ENCODE results near the gene HBS1L. TPM values are rescaled to one million over a fixed set of nuclear protein-coding genes. Genes with fewer than 3 reads are reported as not detected.
A peak's percentile ranks its signal among the peaks of the same experiment; 100 is the strongest.

The HBS1L gene
- total and polyA plus RNA-seq, 7 experiments from 2014 or later = 61.4 to 112 (median 81.0) TPM

DNA sequence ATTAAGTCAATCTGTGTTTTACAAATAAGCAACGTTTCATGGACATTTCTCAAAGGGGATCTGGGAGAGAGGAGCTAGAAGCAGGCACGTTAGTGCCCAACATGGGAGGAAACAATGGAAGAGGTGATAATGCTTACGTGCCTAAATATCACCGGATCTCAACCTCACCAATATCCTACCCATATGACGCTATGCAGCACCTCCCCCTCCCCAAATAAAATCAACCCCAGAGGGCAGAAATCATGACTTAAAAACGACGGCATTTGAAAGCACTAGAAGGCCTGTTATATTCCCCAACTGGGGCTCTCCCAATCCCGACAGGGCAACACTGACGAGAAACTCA is 425 bp downstream of the HBS1L start:
- peaks cover 21 to 54% (median 48%) of the 10 kb centered on the region in 7 donors for H3K4me1 Mint-ChIP-seq
- peak overlapping the region; percentile 97 to 100 (median 98) for H3K27ac Mint-ChIP-seq
- Histone ChIP-seq H3K27ac (ENCODE audit: low read depth, low read length) (peak overlapping the region; percentile 97), H3K4me1 (ENCODE audit: control insufficient read depth in 2 of 2, insufficient read depth in 2 of 2, low read length in 2 of 2) (peaks cover 10 to 13% of the 10 kb centered on the region in 2 donors), H3K9me3 (ENCODE audit: control insufficient read depth in 2 of 3, low read length in 3 of 3) (no peaks in the 10 kb centered on the region), H3K27me3 (ENCODE audit: control insufficient read depth in 2 of 2, insufficient read depth in 2 of 2, low read length in 2 of 2) (no peaks in the 10 kb centered on the region), H3K36me3 (ENCODE audit: control insufficient read depth in 2 of 3, insufficient read depth in 3 of 3, low read length in 3 of 3) (peaks cover 0 to 8% (median 4%) of the 10 kb centered on the region in 3 experiments), H3K4me3 (ENCODE audit: low read length) (peak overlapping the region; percentile 96)
- ATAC-seq = peak; percentile 12
- peaks cover 4 to 19% (median 13%) of the 10 kb centered on the region in 5 donors for H3K36me3 Mint-ChIP-seq
- peaks cover 0 to 3% (median 0%) of the 10 kb centered on the region in 5 donors for H3K27me3 Mint-ChIP-seq
- intact Hi-C loops (cut with micrococcal nuclease) = loop anchor here (1.0 to 5.0 kb wide), 16 partner anchors 21 to 1235 kb away; partner anchors contain the start of genes AHI1 (in 1 of the 2) and BCLAF1 (in 1 of the 2)
- H3K9me3 Mint-ChIP-seq = peaks cover 0 to 4% (median 0%) of the 10 kb centered on the region in 11 donors
- peak in 1 of 9 donors; percentile 39 for DNase-seq
- H3K4me3 Mint-ChIP-seq = peak overlapping the region; percentile 89 to 100 (median 97)
- CTCF ChIA-PET = interaction anchor here (1.0 to 2.9 kb wide), 6 partner anchors 8 to 130 kb away, joined by 3 to 18 read pairs (median 6); no protein-coding TSS in a partner anchor
- POLR2A ChIA-PET = interaction anchor here (0.8 to 3.9 kb wide), 23 partner anchors 8 to 1236 kb away, joined by 3 to 52 read pairs (median 8); partner anchors contain the start of genes BCLAF1 and MYB

DNA sequence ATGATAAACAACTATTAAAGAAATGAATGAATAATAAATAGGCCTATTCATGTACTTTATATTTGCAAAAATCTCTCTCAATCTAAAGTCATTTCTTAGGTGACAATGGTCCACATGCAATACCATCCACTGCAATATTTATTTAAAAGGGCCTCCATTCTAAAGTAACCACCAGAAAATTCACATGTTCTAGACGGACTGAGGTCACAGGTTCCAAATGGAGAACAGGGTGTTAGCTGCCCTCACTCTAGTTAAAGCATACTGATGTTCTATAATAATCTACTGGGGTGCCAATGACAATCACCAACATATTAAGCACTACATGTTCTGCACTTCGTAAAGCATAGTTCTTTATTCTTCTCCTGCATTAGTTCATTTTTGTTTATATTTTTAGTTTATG is 1.2 kb downstream of the HBS1L start:
- POLR2A ChIA-PET = interaction anchor here (1.1 to 3.9 kb wide), 7 partner anchors 10 to 124 kb away, joined by 3 to 25 read pairs (median 8); no protein-coding TSS in a partner anchor
- peaks cover 0 to 12% (median 4%) of the 10 kb centered on the region in 3 experiments for H3K36me3 ChIP-seq (ENCODE audit: control insufficient read depth in 2 of 3, insufficient read depth in 3 of 3, low read length in 3 of 3)
- H3K27me3 ChIP-seq (ENCODE audit: control insufficient read depth in 2 of 2, insufficient read depth in 2 of 2, low read length in 2 of 2) = no peaks in the 10 kb centered on the region
- peak overlapping the region; percentile 96 for H3K4me3 ChIP-seq (ENCODE audit: low read length)
- H3K4me1 Mint-ChIP-seq = peaks cover 26 to 62% (median 54%) of the 10 kb centered on the region in 7 donors
- peak overlapping the region; percentile 89 to 100 (median 97) for H3K4me3 Mint-ChIP-seq
- H3K9me3 Mint-ChIP-seq = peaks cover 0 to 4% (median 0%) of the 10 kb centered on the region in 11 donors
- H3K4me1 ChIP-seq (ENCODE audit: control insufficient read depth in 2 of 2, insufficient read depth in 2 of 2, low read length in 2 of 2) = peaks cover 10 to 13% of the 10 kb centered on the region in 2 donors
- CTCF ChIA-PET = interaction anchor here (1.0 to 1.1 kb wide), 2 partner anchors 8 to 90 kb away, joined by 3 to 4 read pairs; no protein-coding TSS in a partner anchor
- intact Hi-C loops (cut with micrococcal nuclease) = loop anchor here (2.0 to 5.0 kb wide), 2 partner anchors 74 to 83 kb away; no protein-coding TSS in a partner anchor
- peaks cover 0 to 3% (median 0%) of the 10 kb centered on the region in 5 donors for H3K27me3 Mint-ChIP-seq
- no peaks in the 10 kb centered on the region for H3K9me3 ChIP-seq (ENCODE audit: control insufficient read depth in 2 of 3, low read length in 3 of 3)
- H3K27ac Mint-ChIP-seq = peak overlapping the region; percentile 97 to 100 (median 98)
- peaks cover 8 to 27% (median 20%) of the 10 kb centered on the region in 5 donors for H3K36me3 Mint-ChIP-seq
- no peak for ATAC-seq
- DNase-seq = no peak
- peak overlapping the region; percentile 97 for H3K27ac ChIP-seq (ENCODE audit: low read depth, low read length)

DNA sequence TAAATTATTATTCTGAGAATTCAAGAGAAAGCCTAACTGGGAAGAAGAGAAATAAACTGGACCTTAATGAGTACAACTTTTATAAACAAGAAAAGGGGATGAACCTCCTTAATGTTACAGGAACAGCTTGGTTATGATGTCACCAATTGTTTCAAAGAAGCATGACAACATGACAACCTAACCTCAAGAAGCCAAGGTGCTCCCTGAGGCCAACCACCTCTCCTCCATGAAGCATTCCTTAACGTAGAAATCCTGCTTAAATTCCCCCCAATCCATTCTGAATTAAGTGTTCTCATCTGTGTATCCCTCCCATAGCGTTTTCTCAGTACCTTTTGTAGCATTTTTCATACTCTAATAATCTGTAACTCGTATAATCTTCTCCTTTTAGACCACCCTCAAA is 1.7 kb downstream of the HBS1L start:
- peak overlapping the region; percentile 63 to 100 (median 98) for H3K27ac Mint-ChIP-seq

DNA sequence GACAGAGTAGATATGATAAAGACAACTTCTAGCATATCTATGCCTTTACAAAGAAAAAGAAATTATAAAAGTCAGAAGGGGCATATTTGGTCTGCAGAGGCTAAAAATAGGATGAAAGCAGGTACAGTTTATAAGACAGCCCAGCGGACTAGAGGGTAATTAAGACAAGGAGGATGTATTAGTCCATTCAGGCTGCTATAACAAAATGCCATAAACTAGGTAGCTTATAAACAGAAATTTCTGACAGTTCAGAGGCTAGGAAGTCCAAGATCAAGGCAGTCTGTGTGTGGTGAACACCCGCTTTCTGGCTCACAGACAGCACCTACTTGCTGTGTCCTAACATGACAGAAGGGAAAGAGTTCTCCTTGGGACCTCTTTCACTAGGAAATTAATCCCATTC is 5.7 kb downstream of the HBS1L start:
- ATAC-seq (no peak), DNase-seq (no peak)
- no peaks in the 10 kb centered on the region for H3K27me3 ChIP-seq (ENCODE audit: control insufficient read depth in 2 of 2, insufficient read depth in 2 of 2, low read length in 2 of 2)
- no peak overlapping the region for H3K4me3 ChIP-seq (ENCODE audit: low read length)
- peaks cover 19 to 42% of the 10 kb centered on the region in 2 donors for H3K4me1 ChIP-seq (ENCODE audit: control insufficient read depth in 2 of 2, insufficient read depth in 2 of 2, low read length in 2 of 2)
- ChIA-PET POLR2A (interaction anchor here (0.5 to 1.6 kb wide), 4 partner anchors 54 to 449 kb away, joined by 3 to 4 read pairs (median 4); no protein-coding TSS in a partner anchor), CTCF (interaction anchor here (0.9 to 1.2 kb wide), 2 partner anchors 38 to 93 kb away, joined by 3 read pairs; no protein-coding TSS in a partner anchor)
- peak overlapping the region in 3 of 10 donors; percentile 15 to 56 (median 20) for H3K4me3 Mint-ChIP-seq
- H3K36me3 ChIP-seq (ENCODE audit: control insufficient read depth in 2 of 3, insufficient read depth in 3 of 3, low read length in 3 of 3) = peaks cover 4 to 19% (median 4%) of the 10 kb centered on the region in 3 experiments
- no peaks in the 10 kb centered on the region for H3K9me3 Mint-ChIP-seq
- peaks cover 43 to 87% (median 78%) of the 10 kb centered on the region in 7 donors for H3K4me1 Mint-ChIP-seq
- H3K36me3 Mint-ChIP-seq = peaks cover 9 to 32% (median 31%) of the 10 kb centered on the region in 5 donors
- no peak overlapping the region for H3K27ac ChIP-seq (ENCODE audit: low read depth, low read length)
- H3K27ac Mint-ChIP-seq = peak overlapping the region in 6 of 9 donors; percentile 10 to 89 (median 59)
- no peaks in the 10 kb centered on the region for H3K9me3 ChIP-seq (ENCODE audit: control insufficient read depth in 2 of 3, low read length in 3 of 3)
- intact Hi-C loops (cut with micrococcal nuclease) = loop anchor here in 1 of 2 donors (10.0 kb wide), 1 partner anchor 376 kb away; no protein-coding TSS in a partner anchor
- H3K27me3 Mint-ChIP-seq = no peaks in the 10 kb centered on the region

More for the DNA sequence above, 1.7 kb downstream of the HBS1L start:
- peaks cover 2 to 16% (median 4%) of the 10 kb centered on the region in 3 experiments for H3K36me3 ChIP-seq (ENCODE audit: control insufficient read depth in 2 of 3, insufficient read depth in 3 of 3, low read length in 3 of 3)
- intact Hi-C loops (cut with micrococcal nuclease) = loop anchor here (2.0 to 5.0 kb wide), 2 partner anchors 74 to 84 kb away; no protein-coding TSS in a partner anchor
- no peaks in the 10 kb centered on the region for H3K27me3 ChIP-seq (ENCODE audit: control insufficient read depth in 2 of 2, insufficient read depth in 2 of 2, low read length in 2 of 2)
- ChIA-PET POLR2A (interaction anchor here (1.5 kb wide), 1 partner anchor 9 kb away, joined by 5 read pairs; no protein-coding TSS in a partner anchor), CTCF (no interaction called here)
- H3K9me3 Mint-ChIP-seq = peaks cover 0 to 4% (median 0%) of the 10 kb centered on the region in 11 donors
- peak overlapping the region; percentile 97 for H3K27ac ChIP-seq (ENCODE audit: low read depth, low read length)
- H3K4me3 Mint-ChIP-seq = peak overlapping the region; percentile 77 to 100 (median 96)
- H3K9me3 ChIP-seq (ENCODE audit: control insufficient read depth in 2 of 3, low read length in 3 of 3) = no peaks in the 10 kb centered on the region
- peaks cover 13 to 16% of the 10 kb centered on the region in 2 donors for H3K4me1 ChIP-seq (ENCODE audit: control insufficient read depth in 2 of 2, insufficient read depth in 2 of 2, low read length in 2 of 2)
- DNase-seq = no peak
- H3K4me1 Mint-ChIP-seq = peaks cover 30 to 66% (median 59%) of the 10 kb centered on the region in 7 donors
- H3K36me3 Mint-ChIP-seq = peaks cover 8 to 31% (median 24%) of the 10 kb centered on the region in 5 donors
- ATAC-seq = no peak
- peaks cover 0 to 3% (median 0%) of the 10 kb centered on the region in 5 donors for H3K27me3 Mint-ChIP-seq
- peak overlapping the region; percentile 96 for H3K4me3 ChIP-seq (ENCODE audit: low read length)

DNA sequence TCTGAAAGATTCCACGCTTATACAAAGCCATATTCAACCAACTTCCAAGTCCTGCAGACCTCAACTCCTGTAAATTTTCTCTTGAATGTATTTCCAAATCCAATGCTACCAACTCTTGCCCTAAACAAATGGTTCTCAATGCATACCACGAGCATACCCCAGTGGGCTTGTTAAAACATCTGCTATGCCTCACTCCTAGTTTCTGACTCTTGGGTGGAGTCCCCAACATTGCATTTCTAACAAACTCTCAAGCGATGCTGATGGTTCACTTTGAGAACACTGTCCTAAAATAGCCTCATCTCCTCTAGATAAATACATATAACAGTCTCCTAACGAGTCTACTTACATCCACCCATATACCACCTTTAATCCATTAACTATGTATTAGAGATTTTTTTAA is 7.3 kb downstream of the HBS1L start:
- Mint-ChIP-seq H3K4me1 (peaks cover 47 to 86% (median 77%) of the 10 kb centered on the region in 7 donors), H3K4me3 (peak overlapping the region; percentile 9 to 64 (median 34)), H3K27me3 (no peaks in the 10 kb centered on the region), H3K9me3 (no peaks in the 10 kb centered on the region), H3K27ac (peak overlapping the region in 8 of 9 donors; percentile 11 to 77 (median 50)), H3K36me3 (peaks cover 9 to 43% (median 32%) of the 10 kb centered on the region in 5 donors)
- Histone ChIP-seq H3K4me1 (ENCODE audit: control insufficient read depth in 2 of 2, insufficient read depth in 2 of 2, low read length in 2 of 2) (peaks cover 11 to 36% of the 10 kb centered on the region in 2 donors), H3K36me3 (ENCODE audit: control insufficient read depth in 2 of 3, insufficient read depth in 3 of 3, low read length in 3 of 3) (peaks cover 4 to 19% (median 4%) of the 10 kb centered on the region in 3 experiments), H3K9me3 (ENCODE audit: control insufficient read depth in 2 of 3, low read length in 3 of 3) (no peaks in the 10 kb centered on the region), H3K27ac (ENCODE audit: low read depth, low read length) (peak overlapping the region; percentile 19), H3K4me3 (ENCODE audit: low read length) (no peak overlapping the region), H3K27me3 (ENCODE audit: control insufficient read depth in 2 of 2, insufficient read depth in 2 of 2, low read length in 2 of 2) (no peaks in the 10 kb centered on the region)
- ATAC-seq = no peak
- ChIA-PET POLR2A (interaction anchor here (0.6 to 1.6 kb wide), 2 partner anchors 41 to 55 kb away, joined by 4 to 5 read pairs; no protein-coding TSS in a partner anchor), CTCF (interaction anchor here (1.1 to 1.6 kb wide), 2 partner anchors 8 to 96 kb away, joined by 3 read pairs; no protein-coding TSS in a partner anchor)
- no peak for DNase-seq
- intact Hi-C loops (cut with micrococcal nuclease) = loop anchor here in 1 of 2 donors (10.0 kb wide), 1 partner anchor 377 kb away; no protein-coding TSS in a partner anchor

DNA sequence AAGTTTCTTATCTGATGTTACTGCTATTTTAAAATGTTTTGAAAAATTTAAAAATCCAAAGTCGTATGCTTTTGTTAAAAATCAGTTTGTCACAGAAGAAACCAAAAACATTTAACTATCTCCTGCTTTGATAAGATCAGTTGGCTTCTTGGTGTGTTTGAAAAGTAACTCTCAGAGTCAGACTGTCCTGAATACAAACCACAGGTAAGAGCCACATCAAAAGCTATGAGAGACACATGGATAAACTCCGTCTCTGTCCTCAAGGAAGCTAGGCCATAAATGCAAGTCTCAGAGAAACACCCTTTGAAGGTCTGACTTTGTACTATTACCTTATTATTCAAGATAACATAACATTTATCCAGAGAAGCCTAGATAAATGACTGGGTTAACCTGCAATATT is 7.7 kb downstream of the HBS1L start:
- no peaks in the 10 kb centered on the region for H3K9me3 ChIP-seq (ENCODE audit: control insufficient read depth in 2 of 3, low read length in 3 of 3)
- H3K4me3 Mint-ChIP-seq = peak overlapping the region in 8 of 10 donors; percentile 13 to 64 (median 38)
- H3K4me3 ChIP-seq (ENCODE audit: low read length) = no peak overlapping the region
- peaks cover 4 to 19% (median 4%) of the 10 kb centered on the region in 3 experiments for H3K36me3 ChIP-seq (ENCODE audit: control insufficient read depth in 2 of 3, insufficient read depth in 3 of 3, low read length in 3 of 3)
- H3K27me3 Mint-ChIP-seq = no peaks in the 10 kb centered on the region
- ChIA-PET CTCF (interaction anchor here (0.6 to 1.6 kb wide), 4 partner anchors 9 to 444 kb away, joined by 3 read pairs; no protein-coding TSS in a partner anchor), POLR2A (interaction anchor here (0.6 to 1.9 kb wide), 3 partner anchors 8 to 41 kb away, joined by 3 to 10 read pairs (median 5); partner anchors contain the start of gene HBS1L)
- peak; percentile 53 for ATAC-seq
- H3K27me3 ChIP-seq (ENCODE audit: control insufficient read depth in 2 of 2, insufficient read depth in 2 of 2, low read length in 2 of 2) = no peaks in the 10 kb centered on the region
- H3K27ac Mint-ChIP-seq = peak overlapping the region in 6 of 9 donors; percentile 20 to 77 (median 58)
- H3K4me1 Mint-ChIP-seq = peaks cover 46 to 86% (median 80%) of the 10 kb centered on the region in 7 donors
- H3K36me3 Mint-ChIP-seq = peaks cover 9 to 46% (median 31%) of the 10 kb centered on the region in 5 donors
- no peaks in the 10 kb centered on the region for H3K9me3 Mint-ChIP-seq
- H3K27ac ChIP-seq (ENCODE audit: low read depth, low read length) = peak overlapping the region; percentile 19
- no peak for DNase-seq
- peaks cover 11 to 36% of the 10 kb centered on the region in 2 donors for H3K4me1 ChIP-seq (ENCODE audit: control insufficient read depth in 2 of 2, insufficient read depth in 2 of 2, low read length in 2 of 2)
- intact Hi-C loops (cut with micrococcal nuclease) = loop anchor here in 1 of 2 donors (10.0 kb wide), 1 partner anchor 378 kb away; no protein-coding TSS in a partner anchor
